GM12874 (cell line): Measurements from ENCODE around the gene ABCA1.

Experiments
- CTCF ChIP-seq: IDR thresholded peaks from 2 replicates; pipeline ENCODE4 v1.5.1; 2011; ENCODE audit warnings: low read depth, mild to moderate bottlenecking, control low read depth, low read length, moderate library complexity; ENCODE audit not compliant: insufficient read depth

ABCA1 gene

GRCh38 chr9:104836767-104837166 is 91.2 kb downstream of the ABCA1 start:
- TF ChIP-seq CTCF, result no peak

GRCh38 chr9:104836235-104836634 is 91.7 kb downstream of the ABCA1 start:
- no peak for TF ChIP-seq CTCF

GRCh38 chr9:104835161-104835560 is 92.8 kb downstream of the ABCA1 start:
- TF ChIP-seq CTCF, result no peak

- TF ChIP-seq CTCF, result no peak
Observed at GRCh38 chr9:104833696-104834095, 94.3 kb downstream of the ABCA1 start.

- no peak for TF ChIP-seq CTCF
Observed at GRCh38 chr9:104831681-104832080, 96.3 kb downstream of the ABCA1 start.

- no peak for TF ChIP-seq CTCF
Observed at GRCh38 chr9:104826911-104827310, 101.0 kb downstream of the ABCA1 start.

- no peak for TF ChIP-seq CTCF
Observed at GRCh38 chr9:104826079-104826775, 101.7 kb downstream of the ABCA1 start.
